DMS53 (cell line): ENCODE results near the gene FOXP4.

Experiments used
- DNase-seq: peaks from one replicate; lab custom pipeline; 2025; lab: John Stamatoyannopoulos, UW

The FOXP4 gene

DNA sequence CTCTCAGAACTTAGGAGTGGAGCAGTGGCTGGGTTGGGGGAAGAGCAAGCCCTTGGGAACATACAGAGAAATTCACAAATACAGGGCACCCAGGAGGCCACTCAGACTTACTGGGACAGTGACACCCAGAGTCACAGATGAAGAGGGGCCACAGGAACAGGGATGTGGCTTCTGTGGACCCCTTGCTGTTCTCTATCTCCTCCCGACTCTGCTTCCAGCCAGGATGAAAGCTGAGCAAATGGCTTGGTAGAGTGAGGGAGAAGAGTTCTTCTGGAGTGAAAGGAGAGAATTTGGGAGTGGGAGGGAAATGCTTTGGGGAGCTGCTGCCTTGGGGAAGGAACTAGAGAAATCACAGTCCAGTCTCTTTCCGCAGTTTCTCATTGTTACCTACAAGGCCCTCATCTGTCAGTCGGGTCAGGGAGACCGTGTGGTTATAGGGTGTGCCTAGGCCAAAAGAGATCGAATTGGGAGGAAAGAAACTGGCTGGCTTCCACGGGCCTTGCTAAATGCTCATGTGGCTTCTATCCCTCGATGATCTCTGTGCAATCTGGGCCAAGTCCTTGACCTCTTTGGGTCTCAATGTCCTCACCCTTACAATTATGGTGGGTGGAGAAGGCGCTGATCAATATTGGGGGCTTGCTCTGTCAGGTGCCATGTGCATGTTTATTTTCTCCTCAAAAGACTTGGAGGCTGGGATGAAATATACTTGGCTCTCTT, 17.0 kb downstream of the FOXP4 start:
- no peak for DNase-seq

DNA sequence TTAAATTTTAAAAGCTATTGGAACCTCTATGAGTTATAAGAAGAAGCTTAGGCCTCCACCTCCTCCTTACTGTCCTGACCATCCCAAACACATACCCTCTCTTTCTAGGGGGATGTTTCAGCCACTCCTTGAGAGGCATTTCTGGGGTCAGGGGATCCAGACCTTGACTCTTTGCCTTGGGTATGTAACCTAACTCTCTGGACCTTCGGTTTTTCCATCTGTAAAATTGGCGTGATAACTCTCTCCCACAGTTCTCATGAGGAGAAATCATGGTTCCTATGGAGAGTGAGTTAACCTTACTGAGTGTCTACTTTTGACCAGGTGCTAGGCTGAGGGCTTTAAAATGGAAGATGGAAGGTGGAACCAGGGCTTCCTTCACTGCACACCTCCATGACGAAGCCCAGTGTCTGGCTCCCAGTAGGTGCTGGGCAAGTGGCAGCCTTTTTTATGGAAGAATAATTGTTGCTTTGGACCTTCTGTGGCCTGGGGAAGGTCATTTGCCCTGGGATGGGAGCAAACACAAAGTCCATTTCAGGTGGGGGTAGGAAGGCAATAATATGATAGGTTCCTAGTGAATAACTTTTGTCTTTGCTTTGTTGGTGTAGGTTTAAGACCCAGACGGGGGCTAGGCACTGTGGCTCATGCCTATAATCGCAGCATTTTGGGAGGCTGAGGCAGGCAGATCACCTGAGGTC, 18.4 kb downstream of the FOXP4 start:
- no peak for DNase-seq

DNA sequence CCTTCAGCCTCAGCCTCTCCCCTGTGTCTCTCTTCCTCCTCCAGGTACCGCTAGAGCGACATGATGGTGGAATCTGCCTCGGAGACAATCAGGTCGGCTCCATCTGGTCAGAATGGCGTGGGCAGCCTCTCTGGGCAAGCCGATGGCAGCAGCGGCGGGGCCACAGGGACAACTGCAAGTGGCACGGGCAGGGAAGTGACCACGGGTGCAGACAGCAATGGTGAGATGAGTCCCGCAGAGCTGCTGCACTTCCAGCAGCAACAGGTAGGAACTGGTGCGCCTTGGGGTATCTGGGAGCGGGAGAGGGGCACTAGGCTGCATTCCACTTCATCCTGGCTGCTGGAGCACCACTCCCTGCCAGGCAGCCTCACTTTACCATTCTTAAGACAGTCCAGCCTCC, 19.5 kb downstream of the FOXP4 start:
- DNase-seq = no peak

DNA sequence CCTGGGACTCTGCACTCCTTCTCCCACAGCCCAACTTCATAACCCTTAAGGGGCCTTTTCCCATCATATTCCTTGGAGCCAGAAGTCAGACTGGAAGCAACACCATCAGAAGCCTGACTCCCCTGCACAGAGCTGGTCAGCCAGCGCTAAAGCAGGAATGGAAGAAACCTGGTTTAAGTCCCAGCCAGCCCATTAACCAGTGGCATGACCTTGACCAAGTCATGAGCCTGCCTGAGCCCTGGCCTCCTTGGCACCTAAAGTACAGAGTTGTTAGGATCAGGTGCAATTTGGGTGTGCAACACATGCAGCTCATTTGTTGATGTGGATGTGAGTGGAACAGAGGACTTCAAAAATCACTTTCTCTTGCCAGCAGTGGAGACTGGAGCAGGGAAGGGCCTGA, 20.8 kb downstream of the FOXP4 start:
- no peak for DNase-seq

DNA sequence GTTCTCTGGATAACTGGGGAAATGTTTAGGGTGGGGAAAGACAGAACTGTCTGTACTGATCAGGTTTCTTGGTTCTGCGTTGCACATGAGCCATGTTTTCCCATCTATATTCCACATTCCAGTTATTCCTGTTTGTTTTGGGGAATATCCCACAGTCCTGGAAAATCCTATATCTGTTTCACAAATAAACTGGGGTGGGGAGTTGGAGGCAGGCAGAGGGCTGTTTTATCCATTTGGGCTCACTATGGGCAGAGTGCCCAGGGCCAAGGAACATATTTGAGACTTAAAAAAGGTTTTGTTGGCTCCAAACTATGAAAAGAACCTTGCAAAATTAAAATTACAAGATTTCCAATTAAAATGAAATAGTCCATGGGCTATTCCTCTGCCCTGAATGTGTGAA, 21.5 kb downstream of the FOXP4 start:
- no peak for DNase-seq

DNA sequence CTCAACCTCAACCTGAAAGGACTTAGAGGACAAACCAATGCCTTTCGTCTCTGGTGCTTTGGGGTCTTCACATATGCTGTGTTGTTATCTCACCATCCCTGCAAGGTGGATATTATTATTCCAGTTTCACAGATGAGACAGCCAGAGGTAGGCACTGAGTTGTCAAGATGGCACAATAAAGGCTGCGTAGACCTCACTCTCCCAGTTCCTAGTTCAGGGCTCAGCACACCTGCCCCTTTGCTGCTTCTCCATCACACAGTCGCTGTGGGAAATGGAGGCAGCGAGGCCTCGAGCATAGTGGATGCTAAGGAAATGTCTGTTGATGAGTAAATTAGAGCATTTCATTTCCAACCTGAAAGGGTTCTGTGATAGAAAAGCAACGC, 22.0 kb downstream of the FOXP4 start:
- DNase-seq = no peak

DNA sequence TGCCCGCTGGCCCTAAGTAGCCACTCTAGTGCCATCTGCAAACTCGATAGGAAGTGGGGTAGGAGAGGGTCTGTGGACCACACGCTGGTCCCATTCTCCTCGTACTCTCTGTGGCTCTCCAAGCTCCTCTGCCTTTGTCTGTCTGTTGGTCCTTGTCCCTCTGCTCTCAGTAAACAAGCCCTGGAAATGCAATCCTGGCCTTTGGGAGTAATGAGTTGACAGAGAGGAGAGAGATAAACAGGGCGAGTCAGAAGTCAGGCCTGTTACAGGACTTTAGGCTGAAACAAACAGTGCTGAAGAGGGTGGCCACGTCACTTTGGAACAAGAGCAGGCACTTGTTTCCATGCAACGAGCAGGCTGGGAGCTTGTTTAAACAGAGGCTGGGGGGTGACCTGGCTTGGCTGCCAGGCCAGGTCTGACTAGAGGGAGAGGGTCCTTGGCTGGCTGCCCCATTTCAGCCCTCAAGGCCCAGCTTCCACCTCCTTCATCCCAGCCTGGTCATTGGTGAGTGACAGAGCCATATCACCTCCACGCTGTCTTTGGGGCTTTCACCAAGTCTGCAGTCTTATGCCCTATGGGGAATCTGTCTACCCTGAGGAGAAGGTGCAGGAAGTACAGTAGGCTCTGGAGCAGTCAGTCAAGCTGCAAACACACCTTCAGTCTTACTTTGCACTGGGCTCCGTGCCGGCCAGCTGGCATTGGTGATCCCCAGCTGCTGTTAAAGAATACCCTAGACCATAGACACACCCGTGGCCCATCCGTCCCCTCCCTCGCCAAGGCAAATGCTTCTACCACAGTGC, 22.6 kb downstream of the FOXP4 start:
- DNase-seq = peak; percentile 99

DNA sequence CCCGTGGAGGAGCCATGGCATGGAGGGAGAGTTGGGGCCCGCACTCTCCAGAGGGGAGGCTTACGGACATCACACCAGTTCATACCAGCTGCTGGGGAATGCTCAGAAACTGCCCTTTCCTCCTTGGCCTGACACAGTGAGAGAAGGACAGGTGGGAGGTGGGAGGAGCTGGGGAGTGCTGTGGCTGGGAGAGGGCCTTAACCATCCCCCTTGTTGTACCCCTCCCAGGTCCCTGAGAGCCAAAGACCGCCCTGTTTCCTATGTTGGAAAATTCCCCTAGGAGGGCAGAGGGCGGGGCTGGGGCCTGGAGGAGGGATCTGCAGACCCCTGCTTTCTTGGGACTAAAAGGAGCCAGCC, 24.1 kb downstream of the FOXP4 start:
- DNase-seq = peak; percentile 33

DNA sequence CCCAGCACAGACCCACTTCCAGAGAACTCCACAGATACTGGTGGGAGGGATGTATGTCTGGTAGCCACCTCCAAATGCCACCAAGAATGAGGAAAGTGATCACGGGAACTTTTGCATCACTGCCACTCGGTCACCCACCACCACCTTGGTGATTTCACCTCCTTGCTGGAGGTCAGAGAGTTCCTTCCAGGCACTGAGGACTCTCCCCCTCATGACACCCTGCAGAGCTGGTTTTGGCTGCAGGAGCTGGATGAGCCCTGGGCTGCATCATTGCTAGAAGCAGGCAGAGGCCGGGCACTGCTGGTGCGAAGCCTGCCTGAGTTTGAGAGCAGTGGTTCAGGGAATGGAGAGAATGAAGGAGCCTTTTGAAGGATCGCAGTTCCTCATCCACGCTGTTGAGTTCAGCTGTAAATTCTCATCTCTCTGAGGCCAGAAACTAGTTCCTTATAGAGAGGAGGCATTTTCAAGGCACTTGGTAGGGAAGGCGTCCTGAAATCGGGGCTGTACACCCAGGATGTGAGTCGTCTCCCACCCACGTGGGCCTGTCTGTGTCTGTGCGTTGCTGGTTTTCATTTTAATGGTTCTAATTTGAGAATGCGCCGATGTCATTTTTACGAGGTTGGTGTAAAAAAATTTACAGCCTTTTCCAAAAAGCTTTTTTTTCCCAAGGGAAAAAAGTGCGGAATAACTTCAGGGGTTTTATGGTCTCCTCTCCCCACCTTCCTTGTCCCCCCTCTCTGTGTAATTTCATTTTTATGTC, 25.0 kb downstream of the FOXP4 start:
- no peak for DNase-seq

DNA sequence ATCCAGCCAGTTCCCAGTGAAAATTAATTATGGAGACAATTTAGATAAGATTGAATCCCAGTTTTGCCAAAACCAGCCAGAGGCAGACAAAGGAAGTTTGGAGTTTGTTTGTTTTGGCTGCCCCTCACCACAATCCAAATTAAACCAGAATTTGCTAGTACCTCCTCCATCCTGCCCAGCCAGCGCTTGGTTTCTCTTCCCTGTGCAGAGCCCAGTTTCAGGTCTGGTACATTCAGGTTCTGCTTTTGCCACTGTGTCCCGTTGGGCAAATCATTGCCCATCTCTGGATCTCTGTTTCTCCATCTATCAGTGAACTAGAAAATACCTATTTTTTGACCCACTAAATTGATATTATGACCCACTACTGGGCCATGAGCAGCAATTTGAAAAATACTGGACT, 26.4 kb downstream of the FOXP4 start:
- DNase-seq = no peak

DNA sequence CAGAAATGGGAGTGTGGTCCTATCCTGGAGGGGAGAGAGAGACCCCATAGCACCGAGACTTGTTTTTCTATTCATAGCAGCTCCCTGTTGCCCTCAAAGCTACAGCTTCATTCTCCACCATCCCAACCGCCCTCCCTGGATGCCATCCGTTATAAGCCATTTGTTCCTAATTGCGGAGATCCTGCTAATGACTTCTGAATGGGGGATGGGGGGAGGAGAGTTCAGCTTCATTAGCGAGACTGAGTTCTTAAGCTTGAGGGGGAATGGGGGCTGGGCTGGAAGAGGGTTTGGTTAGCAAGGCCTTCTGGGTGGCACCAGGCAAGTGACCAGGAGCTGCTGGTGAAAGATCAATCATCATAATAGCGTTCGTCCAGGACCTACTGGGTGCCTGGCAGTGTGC, 27.1 kb downstream of the FOXP4 start:
- no peak for DNase-seq

DNA sequence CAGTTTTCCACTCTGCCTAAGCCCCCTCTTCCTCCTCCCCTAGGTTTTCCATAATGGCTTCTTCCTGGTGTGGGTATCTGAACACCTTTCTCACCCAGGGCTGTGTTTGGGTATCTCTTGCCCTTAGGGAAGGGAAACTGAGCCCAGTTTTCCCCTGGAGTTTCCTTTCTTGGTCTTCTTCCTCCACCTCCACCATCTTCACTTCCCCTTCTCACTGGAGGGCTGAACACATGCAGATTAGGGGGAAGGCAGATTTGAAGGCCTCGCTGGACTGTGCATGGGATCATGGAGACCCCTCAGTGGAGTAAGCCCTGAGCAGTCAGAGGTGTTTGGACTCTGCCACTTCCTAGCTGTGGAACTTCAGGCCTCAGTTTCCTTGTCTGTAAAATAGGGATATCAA, 27.8 kb downstream of the FOXP4 start:
- DNase-seq = no peak

DNA sequence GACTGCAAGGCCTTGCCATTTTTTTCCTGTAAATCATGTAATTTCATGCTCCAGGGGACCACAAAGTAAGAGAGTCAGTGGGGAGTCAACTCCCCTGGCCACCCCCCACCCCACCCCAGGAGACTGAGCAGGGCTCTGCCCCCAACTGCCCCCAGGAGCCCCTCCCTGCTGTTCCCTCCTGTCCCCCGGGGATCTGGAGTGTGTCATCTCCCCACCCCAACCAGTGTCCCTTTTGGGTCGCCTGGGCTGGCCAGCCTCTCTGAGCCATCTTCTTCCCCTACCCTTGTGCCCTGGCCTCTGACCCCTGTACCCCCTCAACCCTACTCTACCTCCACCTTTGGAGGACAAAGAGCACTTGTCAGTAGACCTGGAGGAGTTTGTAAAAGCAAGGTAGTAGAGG, 29.4 kb downstream of the FOXP4 start:
- DNase-seq = no peak

DNA sequence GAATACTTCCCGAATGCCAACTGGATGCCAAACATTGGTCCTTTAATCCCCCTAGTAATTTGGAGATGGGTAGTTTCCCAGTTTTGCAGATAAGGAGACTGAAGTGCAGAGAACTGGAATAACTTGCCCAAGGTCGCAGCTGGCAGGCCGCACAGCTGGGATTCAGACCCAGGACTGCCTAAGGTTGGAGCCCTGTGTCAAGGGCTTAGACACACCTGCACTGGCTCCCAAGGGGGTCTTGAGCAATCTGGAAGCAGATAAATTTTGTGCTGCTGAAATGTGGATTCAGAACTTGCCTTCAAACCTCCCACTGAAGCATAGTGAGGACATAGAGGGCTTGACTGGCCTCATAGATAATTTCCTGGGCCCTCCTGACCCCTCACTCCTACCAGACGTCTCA, 30.5 kb downstream of the FOXP4 start:
- no peak for DNase-seq

DNA sequence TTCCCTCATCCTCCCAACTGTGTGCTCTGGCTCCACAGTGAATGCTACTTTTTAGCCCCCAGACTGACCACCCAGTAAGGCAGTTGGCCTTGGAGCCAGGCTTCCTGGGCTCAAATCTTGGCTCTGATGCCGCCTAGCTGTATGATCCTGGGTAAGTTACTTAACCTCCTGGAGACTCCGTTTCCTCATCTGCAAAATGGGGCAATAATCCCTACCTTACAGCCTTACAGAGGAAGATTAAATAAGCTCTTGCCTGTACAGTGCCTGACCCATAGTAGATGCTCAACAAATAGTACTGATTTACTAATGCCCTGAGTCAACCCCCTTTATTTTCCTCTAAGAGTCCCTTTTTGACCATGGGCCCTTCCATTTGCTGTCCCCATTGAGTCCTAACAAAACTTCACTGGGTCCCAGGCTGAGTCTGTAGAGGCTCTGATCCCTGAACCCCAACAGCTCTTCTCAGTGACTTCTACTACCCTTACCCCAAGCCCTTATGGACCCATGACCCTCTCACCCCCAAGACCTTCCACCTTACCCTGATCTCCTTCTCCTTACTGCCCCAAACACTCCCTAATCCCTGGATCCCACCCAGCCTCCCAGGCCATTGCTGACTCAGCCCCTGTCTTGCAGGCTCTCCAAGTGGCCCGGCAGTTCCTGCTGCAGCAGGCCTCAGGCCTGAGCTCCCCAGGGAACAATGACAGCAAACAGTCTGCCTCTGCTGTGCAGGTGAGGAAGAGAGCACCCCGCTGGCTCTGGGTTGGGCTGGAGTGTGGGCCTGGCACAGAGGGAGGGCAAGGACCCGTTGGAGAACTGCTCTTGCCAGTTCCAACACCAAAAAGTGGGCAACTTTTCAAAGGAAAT, 31.4 kb downstream of the FOXP4 start:
- peak; percentile 89 for DNase-seq

DNA sequence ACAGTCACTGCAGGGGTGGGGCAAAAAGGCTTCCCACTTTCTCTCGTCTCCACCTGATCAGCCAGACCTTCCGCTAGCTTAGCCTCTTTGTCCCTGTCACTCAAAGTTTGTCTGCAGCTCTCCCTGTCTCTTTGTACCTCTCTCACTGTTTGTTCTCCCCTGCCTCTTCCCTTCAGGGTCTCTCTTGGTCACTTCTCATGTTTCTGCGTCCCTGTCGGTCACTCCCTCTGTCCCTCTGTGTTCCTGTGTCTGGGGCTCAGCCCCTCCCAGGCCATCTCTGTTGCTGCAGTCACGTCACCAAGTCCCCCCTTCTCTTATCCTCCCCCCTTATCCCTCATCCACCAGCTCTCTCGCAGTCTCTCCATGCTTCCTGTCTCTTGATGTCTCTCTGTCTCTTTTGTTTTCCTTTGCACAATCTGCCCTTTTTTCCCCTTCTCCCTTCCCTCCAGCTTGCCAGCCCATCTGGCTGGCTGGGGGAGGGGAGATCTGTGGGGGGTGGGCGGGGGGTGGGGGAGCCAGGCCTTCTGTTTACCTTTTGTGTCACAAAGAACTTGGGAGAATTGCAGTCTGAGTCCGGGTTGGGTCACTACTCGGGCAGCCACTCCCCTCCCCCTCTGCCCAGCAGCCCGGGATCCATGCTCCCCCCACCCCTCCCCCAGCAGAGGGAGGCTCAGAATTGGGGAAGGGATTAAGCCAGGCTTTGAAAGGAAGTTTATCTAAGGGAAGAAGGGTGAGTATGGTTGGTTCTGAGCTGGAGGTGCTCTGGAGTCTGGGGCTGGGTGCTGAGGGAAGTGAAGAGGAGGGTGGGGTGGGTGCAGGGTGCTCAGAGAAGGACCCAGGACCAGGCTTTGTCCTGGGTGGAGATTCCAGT, 32.3 kb downstream of the FOXP4 start:
- DNase-seq = peak; percentile 92

DNA sequence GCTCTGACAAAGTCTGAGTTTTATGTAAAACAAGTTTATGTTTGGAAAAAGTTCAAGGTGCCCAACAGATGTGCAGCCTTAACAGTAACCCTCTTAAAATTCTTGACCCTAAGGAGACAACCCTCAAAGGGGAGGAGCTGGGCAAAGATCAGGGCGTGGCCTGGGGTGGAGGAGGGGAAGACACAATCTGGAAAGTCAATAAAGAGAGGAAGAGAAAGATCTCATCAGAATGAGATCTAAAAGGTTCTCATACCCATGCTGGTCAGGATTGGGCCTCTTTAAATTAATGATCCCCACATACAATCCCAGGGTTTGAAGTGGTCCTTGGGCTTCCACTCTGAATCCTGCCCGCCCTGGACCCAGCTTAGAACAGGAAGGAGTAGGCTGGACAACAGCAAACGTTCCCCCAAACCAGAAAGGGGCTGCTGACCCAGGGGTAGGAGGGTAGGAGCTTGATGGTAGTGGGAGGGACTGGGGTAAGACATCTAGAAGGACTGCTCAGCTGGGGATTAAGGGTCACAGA, 33.0 kb downstream of the FOXP4 start:
- peak; percentile 54 for DNase-seq

DNA sequence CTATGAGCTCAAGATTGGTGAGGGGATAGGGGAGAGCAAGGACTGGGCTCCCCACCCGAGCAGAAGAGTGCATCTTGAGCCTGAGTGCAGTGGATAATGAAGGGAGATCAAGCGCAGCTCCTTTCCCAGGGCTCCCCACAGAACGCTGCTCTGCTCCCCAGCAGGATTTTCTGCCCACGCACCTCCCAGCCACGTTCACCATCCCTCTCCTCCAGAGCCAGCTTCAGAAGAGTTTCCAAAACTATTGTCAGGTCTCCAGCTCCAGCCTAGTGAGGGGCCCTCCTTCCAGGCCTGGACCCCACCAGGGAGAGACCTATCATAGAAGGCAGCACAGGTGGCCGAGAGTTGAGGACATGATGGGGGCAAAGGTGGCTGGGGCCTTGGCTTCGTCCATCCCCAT, 34.5 kb downstream of the FOXP4 start:
- no peak for DNase-seq

DNA sequence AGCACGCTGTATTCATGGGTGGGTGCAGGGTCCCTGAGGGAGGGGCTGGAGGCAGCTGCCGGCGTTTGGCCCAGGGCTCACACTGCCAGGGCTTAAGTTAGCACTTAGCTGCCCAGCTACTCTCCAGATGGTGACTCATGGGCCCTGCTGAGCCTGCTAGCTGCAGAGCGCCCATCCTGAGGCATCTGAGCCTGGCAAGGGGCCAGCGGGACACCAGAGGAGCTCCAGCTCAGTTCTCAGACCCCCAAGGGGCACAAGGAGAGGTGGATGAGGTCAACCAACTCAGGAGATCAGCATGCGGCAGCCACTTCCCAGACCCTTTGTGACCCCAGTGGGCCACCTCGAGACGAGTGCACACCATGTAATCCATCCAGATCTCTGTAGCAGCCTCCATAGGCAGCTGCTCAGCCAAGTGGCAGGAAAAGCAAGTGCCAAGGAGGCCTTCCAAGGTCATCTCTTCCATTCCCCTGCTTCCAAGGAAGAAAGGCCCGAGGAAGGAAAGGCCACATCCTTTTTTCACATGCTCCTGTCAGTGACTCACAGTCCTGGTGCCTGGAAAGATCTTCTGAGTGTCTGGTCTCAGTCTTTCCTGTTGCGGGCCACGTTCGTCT, 35.3 kb downstream of the FOXP4 start:
- peak; percentile 51 for DNase-seq

DNA sequence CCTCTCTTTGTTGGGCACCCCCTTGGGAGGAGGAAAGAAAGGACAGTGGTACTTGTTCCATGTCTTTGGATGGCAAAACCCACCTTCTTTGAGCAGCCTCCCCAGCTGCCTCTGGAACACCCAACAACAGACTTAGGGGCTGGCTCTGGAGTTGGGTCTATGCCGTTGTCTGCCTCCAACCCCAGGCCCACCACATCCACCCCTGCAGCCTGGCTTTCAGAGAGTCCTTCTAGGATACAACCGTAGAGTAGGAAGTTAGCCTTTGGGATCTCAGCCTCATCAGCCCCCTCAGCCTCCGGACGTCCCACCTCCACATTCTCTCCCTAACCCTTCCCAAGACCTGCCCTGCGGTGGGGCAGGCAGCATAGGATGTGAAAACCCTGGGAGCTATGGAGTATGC, 36.4 kb downstream of the FOXP4 start:
- DNase-seq = no peak
